Uterus (tissue), 4 donors: Measurements from ENCODE around the gene ZNF219. TPM values are rescaled to one million over a fixed set of nuclear protein-coding genes. Genes with fewer than 3 reads are reported as not detected.

ENCODE experiments used
- DNase-seq, 2 donors: peaks; one replicate each; pipeline ENCODE4 v3.0.0-alpha.2; 2019 to 2020
- H3K27ac ChIP-seq, 2 donors: fragments of 200-600 bp; sonication (generic); 1 replicate in 1 of 2; 2 replicates in 1 of 2; pipeline ENCODE4 v1.5.1; 2016 to 2018
- H3K27me3 ChIP-seq, 2 donors: fragments of 200-600 bp; sonication (generic); one replicate each; pipeline ENCODE4 v1.5.1; 2018 to 2019; ENCODE audit warnings: control low read depth in 1 of 2
- H3K36me3 ChIP-seq, 2 donors: fragments of 200-600 bp; sonication (generic); one replicate each; pipeline ENCODE4 v1.5.1; 2019; ENCODE audit warnings: control low read depth in 1 of 2
- H3K4me1 ChIP-seq, 2 donors: fragments of 200-600 bp; sonication (generic); one replicate each; pipeline ENCODE4 v1.5.1; 2018 to 2019; ENCODE audit warnings: control low read depth in 1 of 2
- H3K4me3 ChIP-seq, 2 donors: fragments of 200-600 bp; sonication (generic); 1 replicate in 1 of 2; 2 replicates in 1 of 2; pipeline ENCODE4 v1.5.1; 2018 to 2019; ENCODE audit warnings: mild to moderate bottlenecking in 1 of 2
- H3K9me3 ChIP-seq, 2 donors: fragments of 200-600 bp; sonication (generic); one replicate each; pipeline ENCODE4 v1.5.1; 2019; ENCODE audit warnings: control low read depth in 1 of 2
- POLR2A ChIP-seq, 2 donors: fragments of 450-650 bp; IDR thresholded peaks; one replicate each; pipeline ENCODE4 v1.6.1; 2016; ENCODE audit warnings: antibody characterized with exemption in 2 of 2, mild to moderate bottlenecking in 1 of 2, moderate library complexity in 1 of 2
- intact Hi-C: fragments of 100-400 bp; cut with DNase I; formaldehyde crosslinking; loops from one replicate; pipeline ENCODE4 v1.15.1; 2023; ENCODE audit warnings: low total_unique reads
- small RNA-seq: library from RNA; depleted of rRNA; stranded (forward); fragments of <200 nt; gene quantifications from one replicate; pipeline ENCODE3, GENCODE V24; 2016
- total RNA-seq, 4 donors: library from RNA; depleted of rRNA in 3 of 4; stranded (reverse); fragments of >200 nt in 3 of 4; gene quantifications; one replicate each; pipeline versions ENCODE4 v1.1.0 to v1.2.4, GENCODE V29; 2014 to 2023
- TF ChIP-seq, protein P1 (sequence below), 4 experiments: fragments of 200-600 bp in 2 of 4; fragments of 450-650 bp in 2 of 4; sonication (generic) in 2 of 4; IDR thresholded peaks; one replicate each; pipeline ENCODE4 v1.5.1; 2016 to 2019; ENCODE audit warnings: antibody characterized with exemption in 4 of 4, mild to moderate bottlenecking in 2 of 4, moderate library complexity in 1 of 4
- donor health status: DM: yes; HTN: yes; CAD: no.

The ZNF219 gene
- total RNA-seq, 4 donors from 2014 or later: 7.4 to 56.8 (median 15.9) TPM

DNA sequence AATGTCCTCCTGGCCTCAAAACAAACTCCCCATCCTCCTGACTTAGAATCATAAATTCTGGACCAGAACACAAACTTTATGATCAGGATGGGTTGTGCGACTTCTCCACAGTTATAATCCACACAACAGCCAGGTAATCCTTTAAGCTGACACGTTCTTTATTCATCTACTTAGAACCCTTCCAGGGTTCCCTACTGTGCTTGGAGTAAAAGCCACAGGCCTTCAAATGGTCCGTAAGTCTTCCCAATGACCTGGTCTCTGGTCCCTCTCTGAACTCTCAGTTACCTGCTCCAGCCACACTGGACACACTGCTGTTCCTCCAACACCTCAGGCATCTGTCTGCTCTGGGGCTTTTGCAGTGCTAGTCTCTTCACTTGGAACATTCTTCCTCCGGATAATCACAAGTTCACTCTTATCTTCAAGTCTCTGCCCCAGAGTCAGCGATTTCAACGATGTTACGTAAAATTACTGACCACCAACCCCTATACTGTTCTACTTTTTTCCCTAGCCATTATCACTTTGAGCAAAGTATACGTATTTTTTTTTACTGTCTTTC is 58.0 kb downstream of the ZNF219 start:
- H3K36me3 ChIP-seq: no peaks in the 10 kb centered on the region
- DNase-seq: no peak
- no peaks in the 10 kb centered on the region for H3K27me3 ChIP-seq
- TF ChIP-seq POLR2A (IDR thresholded peaks at IDR 0.05): no peak
- TF ChIP-seq, protein P1, sequence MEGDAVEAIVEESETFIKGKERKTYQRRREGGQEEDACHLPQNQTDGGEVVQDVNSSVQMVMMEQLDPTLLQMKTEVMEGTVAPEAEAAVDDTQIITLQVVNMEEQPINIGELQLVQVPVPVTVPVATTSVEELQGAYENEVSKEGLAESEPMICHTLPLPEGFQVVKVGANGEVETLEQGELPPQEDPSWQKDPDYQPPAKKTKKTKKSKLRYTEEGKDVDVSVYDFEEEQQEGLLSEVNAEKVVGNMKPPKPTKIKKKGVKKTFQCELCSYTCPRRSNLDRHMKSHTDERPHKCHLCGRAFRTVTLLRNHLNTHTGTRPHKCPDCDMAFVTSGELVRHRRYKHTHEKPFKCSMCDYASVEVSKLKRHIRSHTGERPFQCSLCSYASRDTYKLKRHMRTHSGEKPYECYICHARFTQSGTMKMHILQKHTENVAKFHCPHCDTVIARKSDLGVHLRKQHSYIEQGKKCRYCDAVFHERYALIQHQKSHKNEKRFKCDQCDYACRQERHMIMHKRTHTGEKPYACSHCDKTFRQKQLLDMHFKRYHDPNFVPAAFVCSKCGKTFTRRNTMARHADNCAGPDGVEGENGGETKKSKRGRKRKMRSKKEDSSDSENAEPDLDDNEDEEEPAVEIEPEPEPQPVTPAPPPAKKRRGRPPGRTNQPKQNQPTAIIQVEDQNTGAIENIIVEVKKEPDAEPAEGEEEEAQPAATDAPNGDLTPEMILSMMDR (IDR thresholded peaks at IDR 0.05): no peak
- no peaks in the 10 kb centered on the region for H3K9me3 ChIP-seq
- intact Hi-C loops: no loop called here
- H3K27ac ChIP-seq: peak overlapping the region; percentile 85 to 93
- no peak overlapping the region for H3K4me3 ChIP-seq
- peaks cover 0 to 4% of the 10 kb centered on the region in 2 donors for H3K4me1 ChIP-seq

Small RNA genes lying within 50 kb of the gene (small RNA-seq; reads per million reads assigned to genes)
- gene RNU6-252P: not detected

Other genes with a start within 250 kb of the ZNF219 start
- gene RNASE3, start 207.3 kb downstream of the ZNF219 start, total RNA-seq: not detected
- 1 to 10 TPM in 2 of 4 donors, under 1 TPM in 1, not detected in 1; 0.51 to 1.8 (median 1.0) TPM for gene RNASE2, start 143.2 kb downstream of the ZNF219 start, total RNA-seq
- gene METTL17, start 108.7 kb downstream of the ZNF219 start, total RNA-seq: 10 to 100 TPM; 46.6 to 73.5 (median 65.9) TPM
- under 1 TPM in 2 of 4 donors, not detected in 2; 0.52 to 0.97 TPM for gene SLC39A2, start 99.4 kb downstream of the ZNF219 start, total RNA-seq
- gene NDRG2, start 73.6 kb downstream of the ZNF219 start, total RNA-seq: 100 to 1,000 TPM; 111 to 563 (median 200) TPM
- gene TPPP2, start 68.4 kb downstream of the ZNF219 start, total RNA-seq: under 1 TPM in 1 of 4 donors, not detected in 3; 0.67 TPM
- gene RNASE13, start 63.8 kb downstream of the ZNF219 start, total RNA-seq: not detected
- gene RNASE7, start 56.3 kb downstream of the ZNF219 start, total RNA-seq: not detected
- not detected for gene RNASE8, start 40.8 kb downstream of the ZNF219 start, total RNA-seq
- 100 to 1,000 TPM in 2 of 4 donors, 10 to 100 TPM in 2; 25.3 to 103 (median 66.9) TPM for gene ARHGEF40, start 28.4 kb downstream of the ZNF219 start, total RNA-seq
- gene TMEM253, start 2.4 kb upstream of the ZNF219 start, total RNA-seq: under 1 TPM in 1 of 4 donors, not detected in 3; 0.85 TPM
- not detected for gene OR5AU1, start 57.4 kb upstream of the ZNF219 start, total RNA-seq
- 100 to 1,000 TPM; 378 to 599 (median 531) TPM for gene HNRNPC, start 170.8 kb upstream of the ZNF219 start, total RNA-seq
- gene RPGRIP1, start 181.4 kb upstream of the ZNF219 start, total RNA-seq: under 1 TPM in 1 of 4 donors, not detected in 3; 0.14 TPM